B cell (primary cell): ENCODE measurements around the gene RPL10. TPM values are rescaled to one million over a fixed set of nuclear protein-coding genes. Genes with fewer than 3 reads are reported as not detected.

Experiments
- ATAC-seq: fragments of 200-7000 bp; cut with Tn5 transposase; one replicate; pipeline ENCODE4 v1.10.0; 2021; ENCODE audit warnings: low read depth, mild to moderate bottlenecking, moderate number of reproducible peaks, moderate library complexity
- CTCF ChIA-PET: fragments of 350-600 bp; sonication (Branson Sonifier 250); formaldehyde crosslinking; loops from one replicate; lab custom pipeline; 2021; ENCODE audit warnings: antibody characterized with exemption, inconsistent platforms; lab: Charles Lee
- POLR2A ChIA-PET: fragments of 350-600 bp; sonication (Branson Sonifier 250); formaldehyde crosslinking; loops from one replicate; lab custom pipeline; 2021; ENCODE audit warnings: antibody characterized with exemption; lab: Charles Lee
- DNase-seq: peaks from one replicate; pipeline ENCODE4 v3.0.0; 2013
- H2AFZ ChIP-seq: 2 replicates; pipeline ENCODE4 v1.6.1; 2012; ENCODE audit warnings: mild to moderate bottlenecking, low read depth, low read length; ENCODE audit not compliant: insufficient read depth, poor library complexity, severe bottlenecking
- H3K27ac ChIP-seq, 2 donors: 1 replicate in 1 of 2; 2 replicates in 1 of 2; pipeline ENCODE4 v1.5.1; 2012 to 2013; ENCODE audit warnings: low read length in 2 of 2, mild to moderate bottlenecking in 2 of 2, moderate library complexity in 1 of 2
- H3K27me3 ChIP-seq, 4 experiments: fragments of 200-600 bp in 1 of 4; sonication (generic) in 1 of 4; replicated peaks in 1 of 4; 1 replicate in 2 of 4; 2 replicates in 2 of 4; pipeline versions ENCODE4 v1.6.1 to v1.7.0; 2013 to 2016; ENCODE audit warnings: low read length in 3 of 4, mild to moderate bottlenecking in 2 of 4, mixed read lengths in 1 of 4, moderate library complexity in 1 of 4; ENCODE audit not compliant: insufficient read depth in 4 of 4, control insufficient read depth in 3 of 4; ENCODE audit errors: control extremely low read depth in 1 of 4
- H3K36me3 ChIP-seq, 2 experiments: replicated peaks in 1 of 2; 1 replicate in 1 of 2; 2 replicates in 1 of 2; pipeline versions ENCODE4 v1.6.1 to v1.7.1; 2013; ENCODE audit warnings: low read length in 1 of 2; ENCODE audit not compliant: insufficient read depth in 2 of 2, control insufficient read depth in 1 of 2; ENCODE audit errors: control extremely low read depth in 1 of 2, extremely low read depth in 1 of 2
- H3K4me1 ChIP-seq, 2 donors: fragments of 200-600 bp in 1 of 2; sonication (generic) in 1 of 2; 1 replicate in 1 of 2; 2 replicates in 1 of 2; pipeline versions ENCODE4 v1.5.1 to v1.6.1; 2013 to 2017; ENCODE audit warnings: low read length in 2 of 2; ENCODE audit not compliant: control insufficient read depth in 2 of 2, insufficient read depth in 2 of 2
- H3K4me2 ChIP-seq: replicated peaks from 2 replicates; pipeline ENCODE3; 2012; ENCODE audit warnings: mild to moderate bottlenecking, low read depth, low read length; ENCODE audit not compliant: poor library complexity, severe bottlenecking
- H3K4me3 ChIP-seq, 5 experiments: fragments of 200-600 bp in 1 of 5; sonication (generic) in 1 of 5; 1 replicate in 3 of 5; 2 replicates in 2 of 5; pipeline versions ENCODE4 v1.5.1 to v1.7.0; 2011 to 2016; ENCODE audit warnings: low read length in 4 of 5, mild to moderate bottlenecking in 4 of 5, low read depth in 2 of 5, control low read depth in 1 of 5, moderate library complexity in 1 of 5; ENCODE audit not compliant: insufficient read depth in 1 of 5; ENCODE audit errors: control extremely low read depth in 1 of 5, extremely low read depth in 1 of 5
- H3K79me2 ChIP-seq: fragments of 200-600 bp; sonication (generic); one replicate; pipeline ENCODE4 v1.6.0; 2016; ENCODE audit warnings: low read length; ENCODE audit not compliant: control insufficient read depth, insufficient read depth
- H3K9ac ChIP-seq: fragments of 200-600 bp; sonication (generic); 2 replicates; pipeline ENCODE4 v1.6.1; 2017; ENCODE audit warnings: mild to moderate bottlenecking, low read length, moderate library complexity
- H3K9me3 ChIP-seq, 3 donors: one replicate each; pipeline versions ENCODE4 v1.6.1 to v1.7.1; 2013; ENCODE audit warnings: low read length in 2 of 3; ENCODE audit not compliant: control insufficient read depth in 2 of 3, insufficient read depth in 1 of 3; ENCODE audit errors: control extremely low read depth in 1 of 3
- H4K20me1 ChIP-seq: 2 replicates; pipeline ENCODE4 v1.6.0; 2012; ENCODE audit warnings: mild to moderate bottlenecking, low read length; ENCODE audit not compliant: insufficient read depth, control insufficient read depth, poor library complexity, severe bottlenecking
- H3K27ac Mint-ChIP-seq: one replicate; pipeline ENCODE4 v1.8.0; 2021; ENCODE audit warnings: mixed read lengths
- H3K27me3 Mint-ChIP-seq: one replicate; pipeline ENCODE4 v1.8.0; 2021; ENCODE audit warnings: mixed read lengths
- H3K4me1 Mint-ChIP-seq: one replicate; pipeline ENCODE4 v1.8.0; 2021; ENCODE audit warnings: mixed read lengths
- H3K4me3 Mint-ChIP-seq: one replicate; pipeline ENCODE4 v1.8.0; 2021; ENCODE audit warnings: mixed read lengths
- H3K9me3 Mint-ChIP-seq: one replicate; pipeline ENCODE4 v1.8.0; 2022; ENCODE audit warnings: mixed read lengths; ENCODE audit not compliant: insufficient read depth
- EZH2 ChIP-seq: IDR thresholded peaks from 2 replicates; pipeline ENCODE4 v1.6.1; 2012; ENCODE audit warnings: borderline replicate concordance, low read depth, mild to moderate bottlenecking, moderate library complexity, low read length; ENCODE audit not compliant: insufficient read depth, poor library complexity, severe bottlenecking
- WGBS: methylation state at CpG from one replicate; pipeline ENCODE4 v1.1.5; 2013; ENCODE audit warnings: missing lambda C conversion rate; ENCODE audit not compliant: insufficient coverage; 5-methylcytosine and 5-hydroxymethylcytosine counted together
- intact Hi-C: fragments of 100-400 bp; cut with micrococcal nuclease; formaldehyde crosslinking; loops from one replicate; pipeline ENCODE4 v1.10.0; 2022
- polyA plus RNA-seq: library from polyadenylated mRNA; depleted of rRNA; stranded (reverse); fragments of >200 nt; gene quantifications from 2 replicates; pipeline ENCODE4 v1.2.3, GENCODE V29; 2012
- total RNA-seq, 2 donors: library from RNA; stranded (reverse); fragments of 120-200 nt in 1 of 2; gene quantifications; 1 replicate in 1 of 2; 2 replicates in 1 of 2; pipeline versions ENCODE4 v1.2.3 to v1.2.4, GENCODE V29; 2013 to 2022
- TF ChIP-seq, protein P1 (sequence below): fragments of 200-600 bp; IDR thresholded peaks from one replicate; pipeline ENCODE4 v1.8.0; 2022; ENCODE audit warnings: antibody characterized with exemption, mild to moderate bottlenecking

Gene RPL10
- total and polyA plus RNA-seq, 2 donors (not counting 1 experiment from before 2014, with no cell fraction given), result 4,073 to 16,482 TPM

DNA sequence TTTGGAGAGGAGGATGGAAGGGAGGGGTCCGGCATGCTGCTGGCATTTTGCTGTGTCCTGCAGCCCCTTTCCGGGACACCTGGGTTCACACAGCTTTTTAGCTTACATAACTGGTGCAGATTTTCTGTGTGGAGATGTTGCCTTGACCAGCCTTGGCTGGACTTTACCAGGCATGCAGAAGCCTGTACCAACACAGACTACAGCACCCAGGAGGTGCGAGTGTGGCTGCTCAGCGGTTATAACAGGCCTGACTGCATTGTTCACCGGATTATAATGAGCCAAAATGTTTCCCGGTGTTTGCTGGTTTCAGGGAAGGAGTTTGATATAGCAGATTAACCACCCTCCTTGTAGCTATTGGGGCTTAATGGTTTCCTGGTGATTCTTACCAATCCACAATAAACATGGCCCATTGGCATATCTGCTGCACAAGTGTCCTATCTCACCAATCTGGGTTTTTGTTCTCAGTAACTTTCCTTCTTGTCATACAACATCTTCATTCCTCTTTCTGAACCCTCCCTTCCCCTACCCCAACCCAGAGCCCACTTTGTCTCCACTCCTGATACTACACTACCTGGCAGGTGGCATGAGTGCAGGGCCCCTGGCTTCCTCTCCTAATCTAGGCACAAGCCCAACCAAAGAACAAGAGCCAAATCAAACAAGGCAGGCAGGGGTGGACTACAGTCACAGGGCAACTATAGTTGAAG lies 3.9 kb downstream of the RPL10 start:
- Histone ChIP-seq H3K27ac (no peak overlapping the region), H3K36me3 (peaks cover 0 to 24% of the 10 kb centered on the region in 2 experiments), H2AFZ (no peak overlapping the region), H3K9me3 (no peaks in the 10 kb centered on the region), H3K79me2 (no peaks in the 10 kb centered on the region), H3K4me1 (peaks cover 12 to 16% of the 10 kb centered on the region in 2 donors), H3K9ac (no peak overlapping the region), H4K20me1 (peaks cover 30% of the 10 kb centered on the region), H3K27me3 (no peaks in the 10 kb centered on the region), H3K4me2 (no peak overlapping the region), H3K4me3 (no peak overlapping the region)
- Mint-ChIP-seq H3K9me3 (no peaks in the 10 kb centered on the region), H3K27me3 (no peaks in the 10 kb centered on the region), H3K4me1 (peaks cover 15% of the 10 kb centered on the region), H3K27ac (no peak overlapping the region), H3K4me3 (no peak overlapping the region)
- WGBS, result no CpG with 5 or more reads among the region's 6 CpGs
- ATAC-seq (no peak), DNase-seq (no peak)
- intact Hi-C loops, result no loop called here
- ChIA-PET CTCF (no interaction called here), POLR2A (interaction anchor here (0.6 kb wide), 1 partner anchor 99 kb away, joined by 4 read pairs; no protein-coding TSS in a partner anchor)
- TF ChIP-seq EZH2, result no peak
- TF ChIP-seq, protein P1, sequence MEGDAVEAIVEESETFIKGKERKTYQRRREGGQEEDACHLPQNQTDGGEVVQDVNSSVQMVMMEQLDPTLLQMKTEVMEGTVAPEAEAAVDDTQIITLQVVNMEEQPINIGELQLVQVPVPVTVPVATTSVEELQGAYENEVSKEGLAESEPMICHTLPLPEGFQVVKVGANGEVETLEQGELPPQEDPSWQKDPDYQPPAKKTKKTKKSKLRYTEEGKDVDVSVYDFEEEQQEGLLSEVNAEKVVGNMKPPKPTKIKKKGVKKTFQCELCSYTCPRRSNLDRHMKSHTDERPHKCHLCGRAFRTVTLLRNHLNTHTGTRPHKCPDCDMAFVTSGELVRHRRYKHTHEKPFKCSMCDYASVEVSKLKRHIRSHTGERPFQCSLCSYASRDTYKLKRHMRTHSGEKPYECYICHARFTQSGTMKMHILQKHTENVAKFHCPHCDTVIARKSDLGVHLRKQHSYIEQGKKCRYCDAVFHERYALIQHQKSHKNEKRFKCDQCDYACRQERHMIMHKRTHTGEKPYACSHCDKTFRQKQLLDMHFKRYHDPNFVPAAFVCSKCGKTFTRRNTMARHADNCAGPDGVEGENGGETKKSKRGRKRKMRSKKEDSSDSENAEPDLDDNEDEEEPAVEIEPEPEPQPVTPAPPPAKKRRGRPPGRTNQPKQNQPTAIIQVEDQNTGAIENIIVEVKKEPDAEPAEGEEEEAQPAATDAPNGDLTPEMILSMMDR, result no peak

DNA sequence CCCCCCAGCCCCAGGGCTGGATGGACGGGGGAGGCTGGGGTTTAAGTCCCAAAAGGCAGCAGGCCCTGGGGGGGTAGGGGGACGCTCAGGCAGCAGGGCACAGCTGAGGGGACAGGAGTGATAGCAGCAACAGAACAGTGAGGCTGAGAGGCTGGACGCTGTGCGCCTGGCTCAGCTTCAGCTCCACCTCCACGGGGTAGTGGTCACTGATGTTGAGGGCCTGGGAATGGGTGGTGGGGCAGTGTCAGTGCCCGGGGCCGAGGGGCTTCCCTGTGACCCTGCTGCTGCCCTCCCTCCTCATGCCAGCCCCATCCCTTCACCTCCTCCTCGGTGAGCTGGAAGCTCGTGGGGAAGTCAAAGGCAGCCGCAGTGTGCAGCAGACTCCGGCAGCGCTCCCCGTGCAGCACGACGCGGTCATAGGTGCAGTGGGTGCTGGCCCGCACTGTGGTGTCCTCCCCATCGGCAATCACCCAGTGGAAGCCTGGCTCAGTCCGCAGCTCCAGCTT lies 4.5 kb downstream of the RPL10 start:
- peaks cover 30% of the 10 kb centered on the region for H4K20me1 ChIP-seq
- TF ChIP-seq, protein P1, result no peak
- TF ChIP-seq EZH2, result no peak
- CTCF ChIA-PET, result interaction anchor here (1.2 kb wide), 1 partner anchor 12 kb away, joined by 5 read pairs; no protein-coding TSS in a partner anchor

More for the DNA sequence above, 4.5 kb downstream of the RPL10 start:
- no peak for DNase-seq
- no peak for ATAC-seq
- H3K79me2 ChIP-seq, result no peaks in the 10 kb centered on the region
- H3K4me1 ChIP-seq, result peaks cover 12 to 14% of the 10 kb centered on the region in 2 donors
- H3K27me3 ChIP-seq, result no peaks in the 10 kb centered on the region
- no peaks in the 10 kb centered on the region for H3K9me3 ChIP-seq
- WGBS, result 94% methylated on average over 12 of the region's 19 CpGs
- Mint-ChIP-seq H3K27ac (no peak overlapping the region), H3K9me3 (no peaks in the 10 kb centered on the region), H3K27me3 (no peaks in the 10 kb centered on the region), H3K4me3 (no peak overlapping the region), H3K4me1 (peaks cover 14% of the 10 kb centered on the region)
- no peak overlapping the region for H3K4me2 ChIP-seq
- no peak overlapping the region for H3K9ac ChIP-seq
- no peak overlapping the region for H2AFZ ChIP-seq
- no peak overlapping the region for H3K4me3 ChIP-seq
- peaks cover 0 to 24% of the 10 kb centered on the region in 2 experiments for H3K36me3 ChIP-seq
- intact Hi-C loops, result no loop called here
- H3K27ac ChIP-seq, result no peak overlapping the region
- POLR2A ChIA-PET, result no interaction called here
